PC-3 (cell line): Measurements from ENCODE around the gene RAB3C. TPM values are rescaled to one million over a fixed set of nuclear protein-coding genes. Genes with fewer than 3 reads are reported as not detected.

Source experiments
- ATAC-seq: fragments of 200-7000 bp; cut with Tn5 transposase; 2 replicates; pipeline ENCODE4 v1.9.1; 2020; ENCODE audit warnings: mild to moderate bottlenecking, moderate library complexity
- BruUV-seq: library from RNA; stranded (reverse); fragments of 400-500 nt; replicated peaks from 2 replicates; lab custom pipeline; 2021; lab: Mats Ljungman, UMichigan
- CTCF ChIA-PET: fragments of 300-600 bp; sonication (Branson Sonifier 250); formaldehyde crosslinking; loops from one replicate; lab custom pipeline; 2022; ENCODE audit warnings: antibody characterized with exemption; lab: Charles Lee
- POLR2A ChIA-PET: fragments of 300-600 bp; sonication (Branson Sonifier 250); formaldehyde crosslinking; loops from one replicate; lab custom pipeline; 2022; ENCODE audit warnings: antibody characterized with exemption; ENCODE audit not compliant: unreplicated experiment; lab: Charles Lee
- DNase-seq: peaks from one replicate; pipeline ENCODE4 v3.0.0-alpha.2; 2015
- H2AFZ ChIP-seq: fragments of 300-600 bp; sonication (generic); 2 replicates; pipeline ENCODE4 v1.6.0; 2016; ENCODE audit warnings: antibody characterized with exemption, low read length
- H3F3A ChIP-seq: fragments of 300-600 bp; sonication (generic); one replicate; pipeline ENCODE4 v1.6.0; 2017; ENCODE audit warnings: antibody characterized with exemption, low read length, control low read depth, mild to moderate bottlenecking; ENCODE audit not compliant: unreplicated experiment
- H3K27ac ChIP-seq: fragments of 300-600 bp; sonication (generic); 2 replicates; pipeline ENCODE4 v1.5.1; 2016; ENCODE audit warnings: mild to moderate bottlenecking, low read length
- H3K27me3 ChIP-seq: fragments of 300-600 bp; sonication (generic); 2 replicates; pipeline ENCODE4 v1.6.1; 2016; ENCODE audit warnings: low read length, mixed read lengths
- H3K36me3 ChIP-seq: fragments of 300-600 bp; sonication (generic); 2 replicates; pipeline ENCODE4 v1.6.1; 2016; ENCODE audit warnings: low read depth, mixed run types, low read length, mixed read lengths
- H3K4me1 ChIP-seq: fragments of 300-600 bp; sonication (generic); 2 replicates; pipeline ENCODE4 v1.5.1; 2016; ENCODE audit warnings: low read length; ENCODE audit not compliant: insufficient read depth
- H3K4me2 ChIP-seq: fragments of 300-600 bp; sonication (generic); 2 replicates; pipeline ENCODE4 v1.6.0; 2016; ENCODE audit warnings: low read length
- H3K4me3 ChIP-seq: fragments of 300-600 bp; sonication (generic); 2 replicates; pipeline ENCODE4 v1.5.1; 2016; ENCODE audit warnings: mild to moderate bottlenecking, low read length, mixed read lengths
- H3K79me2 ChIP-seq: fragments of 300-600 bp; sonication (generic); 2 replicates; pipeline ENCODE4 v1.6.1; 2017; ENCODE audit warnings: low read length, mixed read lengths
- H3K9ac ChIP-seq: fragments of 300-600 bp; sonication (generic); 2 replicates; pipeline ENCODE4 v1.6.0; 2016; ENCODE audit warnings: mild to moderate bottlenecking, low read length
- H3K9me2 ChIP-seq: fragments of 300-600 bp; sonication (generic); replicated peaks from 2 replicates; pipeline ENCODE4 v1.6.1; 2016; ENCODE audit warnings: mixed run types, low read length, mixed read lengths
- H3K9me3 ChIP-seq: fragments of 300-600 bp; sonication (generic); 2 replicates; pipeline ENCODE4 v1.6.1; 2016; ENCODE audit warnings: low read length, mixed read lengths
- H4K20me1 ChIP-seq: fragments of 300-600 bp; sonication (generic); 2 replicates; pipeline ENCODE4 v1.6.1; 2016; ENCODE audit warnings: low read length, mixed read lengths
- EZH2 ChIP-seq: fragments of 300-600 bp; sonication (generic); IDR thresholded peaks from one replicate; pipeline ENCODE4 v1.6.1; 2017; ENCODE audit warnings: antibody characterized with exemption, mild to moderate bottlenecking, low read length; ENCODE audit not compliant: unreplicated experiment
- EZH2phosphoT487 ChIP-seq: fragments of 300-600 bp; sonication (generic); IDR thresholded peaks from 2 replicates; pipeline ENCODE4 v1.6.1; 2018; ENCODE audit warnings: mild to moderate bottlenecking, antibody characterized with exemption, low read length, borderline replicate concordance
- intact Hi-C: fragments of 100-400 bp; cut with micrococcal nuclease; formaldehyde crosslinking; loops from 2 replicates; pipeline ENCODE4 v1.9.0; 2023
- total RNA-seq: library from RNA; depleted of rRNA; stranded (reverse); fragments of >200 nt; gene quantifications from 2 replicates; pipeline ENCODE4 v1.2.3, GENCODE V29; 2014
- TF ChIP-seq, protein P1 (sequence below): fragments of 300-600 bp; sonication (generic); conservative IDR thresholded peaks from 2 replicates; pipeline ENCODE4 v1.5.1; 2017; ENCODE audit warnings: antibody characterized with exemption, low read depth, mild to moderate bottlenecking, low read length

The RAB3C gene
- total RNA-seq, 1 experiment from 2014 or later: not detected

DNA sequence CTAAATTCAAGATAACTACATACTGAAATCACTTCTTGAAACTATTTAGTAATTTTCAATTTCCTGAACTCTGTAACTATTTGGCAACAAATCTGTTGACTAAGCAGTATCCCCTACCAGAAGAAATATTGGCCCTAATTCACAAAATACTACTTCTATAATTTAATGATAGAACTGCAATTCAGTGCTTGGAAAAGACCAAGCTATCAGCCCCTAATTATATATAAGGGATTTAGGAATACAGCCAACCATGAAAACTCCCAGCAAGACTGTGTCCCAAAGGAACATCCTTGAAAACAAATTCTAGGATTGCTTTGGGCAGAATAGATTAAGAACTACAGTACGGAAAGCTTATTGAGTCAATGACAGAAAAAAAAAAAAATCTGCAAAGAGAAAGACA, 169.2 kb downstream of the RAB3C start:
- no peak for ATAC-seq
- POLR2A ChIA-PET: no interaction called here
- no peaks in the 10 kb centered on the region for H3K36me3 ChIP-seq

DNA sequence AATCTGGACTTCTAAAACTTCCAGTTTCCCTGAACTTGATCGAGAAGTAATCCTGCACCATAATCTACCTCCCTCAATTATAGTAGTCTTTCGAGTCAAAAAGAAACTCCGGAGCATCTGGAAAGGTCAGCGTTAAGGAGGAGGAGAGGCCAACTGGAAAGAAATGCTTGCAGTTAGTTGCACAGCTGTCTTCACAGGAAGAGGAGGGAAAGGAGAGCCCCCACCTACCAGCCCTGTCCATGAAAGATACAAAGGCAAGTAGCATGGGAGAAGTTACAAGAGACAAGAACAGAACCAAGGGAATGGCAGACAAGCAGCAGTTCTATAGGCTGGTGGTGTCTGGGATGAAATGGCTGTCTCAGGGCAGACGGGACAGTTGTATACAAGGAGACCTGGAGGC, 170.6 kb downstream of the RAB3C start:
- CTCF ChIA-PET: no interaction called here
- DNase-seq: no peak

More for the DNA sequence above, 169.2 kb downstream of the RAB3C start:
- Histone ChIP-seq H3K79me2 (no peaks in the 10 kb centered on the region), H3K9me3 (no peaks in the 10 kb centered on the region), H3K4me3 (no peak overlapping the region), H3K4me2 (no peak overlapping the region), H3K9me2 (no peaks in the 10 kb centered on the region), H3F3A (no peaks in the 10 kb centered on the region), H4K20me1 (no peaks in the 10 kb centered on the region), H3K27me3 (peaks cover 9% of the 10 kb centered on the region), H2AFZ (no peak overlapping the region), H3K9ac (no peak overlapping the region), H3K4me1 (no peaks in the 10 kb centered on the region), H3K27ac (no peak overlapping the region)
- CTCF ChIA-PET: no interaction called here
- TF ChIP-seq, protein P1, sequence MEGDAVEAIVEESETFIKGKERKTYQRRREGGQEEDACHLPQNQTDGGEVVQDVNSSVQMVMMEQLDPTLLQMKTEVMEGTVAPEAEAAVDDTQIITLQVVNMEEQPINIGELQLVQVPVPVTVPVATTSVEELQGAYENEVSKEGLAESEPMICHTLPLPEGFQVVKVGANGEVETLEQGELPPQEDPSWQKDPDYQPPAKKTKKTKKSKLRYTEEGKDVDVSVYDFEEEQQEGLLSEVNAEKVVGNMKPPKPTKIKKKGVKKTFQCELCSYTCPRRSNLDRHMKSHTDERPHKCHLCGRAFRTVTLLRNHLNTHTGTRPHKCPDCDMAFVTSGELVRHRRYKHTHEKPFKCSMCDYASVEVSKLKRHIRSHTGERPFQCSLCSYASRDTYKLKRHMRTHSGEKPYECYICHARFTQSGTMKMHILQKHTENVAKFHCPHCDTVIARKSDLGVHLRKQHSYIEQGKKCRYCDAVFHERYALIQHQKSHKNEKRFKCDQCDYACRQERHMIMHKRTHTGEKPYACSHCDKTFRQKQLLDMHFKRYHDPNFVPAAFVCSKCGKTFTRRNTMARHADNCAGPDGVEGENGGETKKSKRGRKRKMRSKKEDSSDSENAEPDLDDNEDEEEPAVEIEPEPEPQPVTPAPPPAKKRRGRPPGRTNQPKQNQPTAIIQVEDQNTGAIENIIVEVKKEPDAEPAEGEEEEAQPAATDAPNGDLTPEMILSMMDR: no peak
- TF ChIP-seq EZH2phosphoT487: no peak
- TF ChIP-seq EZH2: no peak
- intact Hi-C loops: no loop called here
- no TSS peak for BruUV-seq
- no peak for DNase-seq

DNA sequence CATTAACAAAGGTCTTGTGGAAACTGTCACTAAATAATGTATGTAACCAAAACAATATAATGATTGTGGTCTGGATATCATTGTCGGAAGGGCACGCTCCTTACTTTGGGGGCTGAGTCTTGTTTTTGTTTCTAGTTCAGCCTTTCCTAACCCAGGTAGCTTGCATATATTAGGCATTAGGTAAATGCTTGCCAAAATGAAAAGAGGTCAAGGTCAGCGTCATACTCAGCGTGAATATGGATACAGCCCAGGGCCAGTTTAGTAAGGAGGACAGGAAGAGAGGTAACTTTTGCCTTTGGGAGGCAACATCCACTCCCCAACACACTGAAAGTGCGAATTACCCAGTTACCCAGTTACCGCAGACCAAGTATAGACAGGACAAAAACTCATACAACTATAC, 171.4 kb downstream of the RAB3C start:
- POLR2A ChIA-PET: no interaction called here
- no peak overlapping the region for H3K27ac ChIP-seq
- H2AFZ ChIP-seq: no peak overlapping the region
- intact Hi-C loops: no loop called here
- no peaks in the 10 kb centered on the region for H3K4me1 ChIP-seq
- no peaks in the 10 kb centered on the region for H4K20me1 ChIP-seq
- H3K36me3 ChIP-seq: no peaks in the 10 kb centered on the region
- H3K9me2 ChIP-seq: no peaks in the 10 kb centered on the region
- H3K9ac ChIP-seq: no peak overlapping the region
- ATAC-seq: no peak
- H3K4me2 ChIP-seq: no peak overlapping the region
- CTCF ChIA-PET: no interaction called here
- TF ChIP-seq EZH2phosphoT487 (no peak), EZH2 (no peak)
- TF ChIP-seq, protein P1: no peak
- no peaks in the 10 kb centered on the region for H3K9me3 ChIP-seq
- H3F3A ChIP-seq: no peaks in the 10 kb centered on the region
- no peak overlapping the region for H3K4me3 ChIP-seq
- peaks cover 9% of the 10 kb centered on the region; the same call in 1 of the 2 replicates for H3K27me3 ChIP-seq
- BruUV-seq: no TSS peak
- DNase-seq: no peak
- no peaks in the 10 kb centered on the region for H3K79me2 ChIP-seq

More for the DNA sequence above, 170.6 kb downstream of the RAB3C start:
- no peaks in the 10 kb centered on the region for H3K79me2 ChIP-seq
- H3K9me2 ChIP-seq: no peaks in the 10 kb centered on the region
- no peak overlapping the region for H3K4me3 ChIP-seq
- intact Hi-C loops: no loop called here
- no peaks in the 10 kb centered on the region for H3K9me3 ChIP-seq
- H3K4me2 ChIP-seq: no peak overlapping the region
- H3K9ac ChIP-seq: no peak overlapping the region
- no peaks in the 10 kb centered on the region for H4K20me1 ChIP-seq
- POLR2A ChIA-PET: no interaction called here
- peaks cover 9% of the 10 kb centered on the region; the same call in 1 of the 2 replicates for H3K27me3 ChIP-seq
- H3K36me3 ChIP-seq: no peaks in the 10 kb centered on the region
- no TSS peak for BruUV-seq
- H2AFZ ChIP-seq: no peak overlapping the region
- H3K4me1 ChIP-seq: no peaks in the 10 kb centered on the region
- no peak for ATAC-seq
- TF ChIP-seq, protein P1: no peak
- TF ChIP-seq EZH2: no peak
- no peak for TF ChIP-seq EZH2phosphoT487
- no peak overlapping the region for H3K27ac ChIP-seq
- H3F3A ChIP-seq: no peaks in the 10 kb centered on the region
